SK-N-SH treated with all-trans-retinoic acid at 6 μM for 48 hours (cell line): ENCODE data around the gene ELP4.
"Not testable (repeated sequence)": the region's sequence is repeated elsewhere in the genome, so short reads cannot be mapped to it uniquely, and the experiment has no call there.

Experiments
- ATAC-seq: fragments of 200-7000 bp; cut with Tn5 transposase; 3 replicates; pipeline ENCODE4 v1.9.1; 2020; ENCODE audit warnings: mild to moderate bottlenecking, moderate library complexity
- BACH2 ChIP-seq: fragments of 250-450 bp; sonication (Bioruptor Pico); IDR thresholded peaks from 2 replicates; pipeline ENCODE4 v1.9.0; 2021; ENCODE audit warnings: mild to moderate bottlenecking, borderline replicate concordance
- CSDC2 ChIP-seq: fragments of 250-450 bp; sonication (Bioruptor Pico); IDR thresholded peaks from 2 replicates; pipeline ENCODE4 v1.5.0; 2020; ENCODE audit warnings: mild to moderate bottlenecking, moderate library complexity
- ESRRG ChIP-seq: fragments of 250-450 bp; sonication (Bioruptor Pico); IDR thresholded peaks from 2 replicates; pipeline ENCODE4 v1.6.1; 2021; ENCODE audit warnings: mild to moderate bottlenecking
- GLIS3 ChIP-seq: fragments of 250-450 bp; sonication (Bioruptor Pico); IDR thresholded peaks from 2 replicates; pipeline ENCODE4 v1.5.0; 2020; ENCODE audit warnings: mild to moderate bottlenecking, moderate library complexity
- ISL1 ChIP-seq: fragments of 250-450 bp; sonication (Bioruptor Pico); IDR thresholded peaks from 2 replicates; pipeline ENCODE4 v2.1.2; 2022; ENCODE audit warnings: mild to moderate bottlenecking, moderate library complexity
- PPARA ChIP-seq: fragments of 250-450 bp; sonication (Bioruptor Pico); IDR thresholded peaks from 2 replicates; pipeline ENCODE4 v1.5.0; 2020; ENCODE audit warnings: mild to moderate bottlenecking, borderline replicate concordance
- RARB ChIP-seq: fragments of 250-450 bp; sonication (Bioruptor Pico); IDR thresholded peaks from 2 replicates; pipeline ENCODE4 v1.8.0; 2021; ENCODE audit warnings: mild to moderate bottlenecking, moderate library complexity
- SNAI2 ChIP-seq: fragments of 250-450 bp; sonication (Bioruptor Pico); IDR thresholded peaks from 2 replicates; pipeline ENCODE4 v1.5.0; 2020; ENCODE audit warnings: mild to moderate bottlenecking, moderate library complexity
- TOX ChIP-seq: fragments of 250-450 bp; sonication (Bioruptor Pico); IDR thresholded peaks from 2 replicates; pipeline ENCODE4 v1.8.0; 2021; ENCODE audit warnings: mild to moderate bottlenecking, moderate library complexity, borderline replicate concordance
- ZFP3 ChIP-seq: fragments of 250-450 bp; sonication (Bioruptor Pico); IDR thresholded peaks from 2 replicates; pipeline ENCODE4 v1.5.0; 2020; ENCODE audit warnings: mild to moderate bottlenecking, moderate library complexity
- ZFP30 ChIP-seq: fragments of 450-650 bp; formaldehyde crosslinking; IDR thresholded peaks from 2 replicates; pipeline ENCODE4 v1.5.0; 2022; ENCODE audit warnings: mild to moderate bottlenecking, moderate library complexity
- ZNF565 ChIP-seq: fragments of 450-650 bp; formaldehyde crosslinking; conservative IDR thresholded peaks from 2 replicates; pipeline ENCODE4 v1.5.0; 2020; ENCODE audit warnings: low read depth, mild to moderate bottlenecking, moderate library complexity
- ZNF70 ChIP-seq: fragments of 450-650 bp; formaldehyde crosslinking; IDR thresholded peaks from 2 replicates; pipeline ENCODE4 v1.5.0; 2020; ENCODE audit warnings: mild to moderate bottlenecking, moderate library complexity
- ZNF8 ChIP-seq: fragments of 450-650 bp; formaldehyde crosslinking; IDR thresholded peaks from 2 replicates; pipeline ENCODE4 v1.5.0; 2020; ENCODE audit warnings: mild to moderate bottlenecking, moderate library complexity
- TF ChIP-seq, protein P1 (sequence below): fragments of 250-450 bp; sonication (Bioruptor Pico); IDR thresholded peaks from 2 replicates; pipeline ENCODE4 v1.5.0; 2020; ENCODE audit warnings: mild to moderate bottlenecking, moderate library complexity
- TF ChIP-seq, protein P2 (sequence below): fragments of 250-450 bp; sonication (Bioruptor Pico); IDR thresholded peaks from 2 replicates; pipeline ENCODE4 v1.8.0; 2020; ENCODE audit warnings: mild to moderate bottlenecking, moderate library complexity, borderline replicate concordance
- TF ChIP-seq, protein P3 (sequence below): fragments of 250-450 bp; sonication (Bioruptor Pico); IDR thresholded peaks from 2 replicates; pipeline ENCODE4 v1.5.1; 2020; ENCODE audit warnings: low read depth, mild to moderate bottlenecking, moderate library complexity
- TF ChIP-seq, protein P4 (sequence below): fragments of 250-450 bp; sonication (Bioruptor Pico); IDR thresholded peaks from 2 replicates; pipeline ENCODE4 v1.8.0; 2021; ENCODE audit warnings: low read depth, mild to moderate bottlenecking, moderate library complexity, borderline replicate concordance

The ELP4 gene

DNA sequence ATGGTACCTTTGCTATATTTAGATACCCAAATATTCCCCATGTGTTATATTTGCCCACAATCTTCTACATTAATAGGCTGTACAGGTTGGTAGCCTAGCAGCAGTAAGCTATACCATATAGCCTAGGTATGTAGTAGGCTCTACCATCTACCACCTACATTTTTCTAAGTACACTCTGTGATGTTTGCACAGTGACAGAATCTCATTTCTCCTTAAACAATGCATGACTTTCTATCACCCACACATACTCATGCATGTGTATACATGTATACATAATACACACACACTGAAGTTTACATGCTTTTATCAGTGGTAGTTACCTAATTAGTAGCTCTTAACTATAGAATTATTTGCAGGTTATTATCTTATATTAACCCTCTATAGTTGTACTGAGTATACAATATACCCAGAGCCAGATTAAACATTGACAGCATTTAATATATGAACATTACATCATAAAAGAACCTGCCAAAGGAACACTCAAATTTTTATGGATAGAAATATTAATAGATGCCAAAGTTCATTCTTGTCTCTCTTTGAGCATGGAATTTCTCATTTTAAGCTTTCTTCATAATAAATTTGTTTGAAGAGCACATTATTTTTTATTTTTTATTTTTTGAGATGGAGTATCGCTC, 51.4 kb downstream of the ELP4 start:
- TF ChIP-seq, protein P1, sequence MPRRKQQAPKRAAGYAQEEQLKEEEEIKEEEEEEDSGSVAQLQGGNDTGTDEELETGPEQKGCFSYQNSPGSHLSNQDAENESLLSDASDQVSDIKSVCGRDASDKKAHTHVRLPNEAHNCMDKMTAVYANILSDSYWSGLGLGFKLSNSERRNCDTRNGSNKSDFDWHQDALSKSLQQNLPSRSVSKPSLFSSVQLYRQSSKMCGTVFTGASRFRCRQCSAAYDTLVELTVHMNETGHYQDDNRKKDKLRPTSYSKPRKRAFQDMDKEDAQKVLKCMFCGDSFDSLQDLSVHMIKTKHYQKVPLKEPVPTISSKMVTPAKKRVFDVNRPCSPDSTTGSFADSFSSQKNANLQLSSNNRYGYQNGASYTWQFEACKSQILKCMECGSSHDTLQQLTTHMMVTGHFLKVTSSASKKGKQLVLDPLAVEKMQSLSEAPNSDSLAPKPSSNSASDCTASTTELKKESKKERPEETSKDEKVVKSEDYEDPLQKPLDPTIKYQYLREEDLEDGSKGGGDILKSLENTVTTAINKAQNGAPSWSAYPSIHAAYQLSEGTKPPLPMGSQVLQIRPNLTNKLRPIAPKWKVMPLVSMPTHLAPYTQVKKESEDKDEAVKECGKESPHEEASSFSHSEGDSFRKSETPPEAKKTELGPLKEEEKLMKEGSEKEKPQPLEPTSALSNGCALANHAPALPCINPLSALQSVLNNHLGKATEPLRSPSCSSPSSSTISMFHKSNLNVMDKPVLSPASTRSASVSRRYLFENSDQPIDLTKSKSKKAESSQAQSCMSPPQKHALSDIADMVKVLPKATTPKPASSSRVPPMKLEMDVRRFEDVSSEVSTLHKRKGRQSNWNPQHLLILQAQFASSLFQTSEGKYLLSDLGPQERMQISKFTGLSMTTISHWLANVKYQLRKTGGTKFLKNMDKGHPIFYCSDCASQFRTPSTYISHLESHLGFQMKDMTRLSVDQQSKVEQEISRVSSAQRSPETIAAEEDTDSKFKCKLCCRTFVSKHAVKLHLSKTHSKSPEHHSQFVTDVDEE: no peak
- TF ChIP-seq ISL1 (CRISPR knock-in tag): no peak
- TF ChIP-seq SNAI2 (CRISPR knock-in tag): no peak
- TF ChIP-seq GLIS3 (CRISPR knock-in tag): no peak
- no peak for TF ChIP-seq ZNF565 (CRISPR knock-in tag)
- TF ChIP-seq CSDC2: no peak
- TF ChIP-seq ZNF70 (CRISPR knock-in tag): no peak
- TF ChIP-seq PPARA (CRISPR knock-in tag): no peak
- TF ChIP-seq, protein P2, sequence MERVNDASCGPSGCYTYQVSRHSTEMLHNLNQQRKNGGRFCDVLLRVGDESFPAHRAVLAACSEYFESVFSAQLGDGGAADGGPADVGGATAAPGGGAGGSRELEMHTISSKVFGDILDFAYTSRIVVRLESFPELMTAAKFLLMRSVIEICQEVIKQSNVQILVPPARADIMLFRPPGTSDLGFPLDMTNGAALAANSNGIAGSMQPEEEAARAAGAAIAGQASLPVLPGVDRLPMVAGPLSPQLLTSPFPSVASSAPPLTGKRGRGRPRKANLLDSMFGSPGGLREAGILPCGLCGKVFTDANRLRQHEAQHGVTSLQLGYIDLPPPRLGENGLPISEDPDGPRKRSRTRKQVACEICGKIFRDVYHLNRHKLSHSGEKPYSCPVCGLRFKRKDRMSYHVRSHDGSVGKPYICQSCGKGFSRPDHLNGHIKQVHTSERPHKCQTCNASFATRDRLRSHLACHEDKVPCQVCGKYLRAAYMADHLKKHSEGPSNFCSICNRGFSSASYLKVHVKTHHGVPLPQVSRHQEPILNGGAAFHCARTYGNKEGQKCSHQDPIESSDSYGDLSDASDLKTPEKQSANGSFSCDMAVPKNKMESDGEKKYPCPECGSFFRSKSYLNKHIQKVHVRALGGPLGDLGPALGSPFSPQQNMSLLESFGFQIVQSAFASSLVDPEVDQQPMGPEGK (CRISPR knock-in tag): no peak
- no peak for TF ChIP-seq ESRRG (CRISPR knock-in tag)
- no peak for TF ChIP-seq TOX (CRISPR knock-in tag)
- no peak for ATAC-seq

DNA sequence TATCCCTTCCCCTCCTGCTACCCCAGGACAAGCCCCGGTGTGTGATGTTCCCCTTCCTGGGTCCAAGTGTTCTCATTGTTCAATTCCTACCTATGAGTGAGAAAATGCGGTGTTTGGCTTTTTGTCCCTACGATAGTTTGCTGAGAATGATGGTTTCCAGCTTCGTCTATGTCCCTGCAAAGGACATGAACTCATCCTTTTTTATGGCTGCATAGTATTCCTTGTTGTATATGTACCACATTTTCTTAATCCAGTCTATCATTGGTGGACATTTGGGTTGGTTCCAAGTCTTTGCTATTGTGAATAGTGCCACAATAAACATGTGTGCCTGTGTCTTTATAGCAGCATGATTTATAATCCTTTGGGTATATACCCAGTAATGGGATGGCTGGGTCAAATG, 55.0 kb downstream of the ELP4 start:
- TF ChIP-seq ZNF8 (CRISPR knock-in tag): peak; percentile 81
- ATAC-seq: not testable (repeated sequence)

DNA sequence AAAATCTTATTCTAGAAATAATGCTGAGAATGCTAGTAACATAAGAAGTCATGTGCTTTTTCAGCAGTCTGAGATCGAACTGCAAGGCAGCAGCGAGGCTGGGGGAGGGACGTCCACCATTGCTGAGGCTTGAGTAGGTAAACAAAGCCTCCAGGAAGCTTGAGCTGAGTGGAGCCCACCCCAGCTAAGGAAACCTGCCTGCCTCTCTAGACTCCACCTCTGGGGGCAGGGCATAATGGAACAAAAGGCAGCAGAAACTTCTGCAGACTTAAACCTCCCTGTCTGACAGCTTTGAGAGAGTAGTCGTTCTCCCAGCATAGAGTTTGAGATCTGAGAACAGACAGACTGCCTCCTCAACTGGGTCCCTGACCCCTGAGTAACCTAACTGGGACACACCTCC, 64.6 kb downstream of the ELP4 start:
- not testable (repeated sequence) for ATAC-seq

DNA sequence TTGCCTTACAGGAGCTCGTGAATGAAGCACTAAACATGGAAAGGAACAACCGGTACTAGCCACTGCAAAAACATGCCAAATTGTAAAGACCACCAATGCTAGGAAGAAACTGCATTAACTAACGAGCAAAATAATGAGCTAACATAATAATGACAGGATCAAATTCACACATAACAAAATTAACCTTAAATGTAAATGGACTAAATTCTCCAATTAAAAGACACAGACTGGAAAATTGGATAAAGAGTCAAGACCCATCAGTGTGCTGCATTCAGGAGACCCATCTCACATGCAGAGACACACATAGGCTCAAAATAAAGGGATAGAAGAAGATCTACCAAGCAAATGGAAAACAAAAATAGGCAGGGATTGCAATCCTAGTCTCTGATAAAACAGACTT, 66.2 kb downstream of the ELP4 start:
- ATAC-seq: not testable (repeated sequence)

DNA sequence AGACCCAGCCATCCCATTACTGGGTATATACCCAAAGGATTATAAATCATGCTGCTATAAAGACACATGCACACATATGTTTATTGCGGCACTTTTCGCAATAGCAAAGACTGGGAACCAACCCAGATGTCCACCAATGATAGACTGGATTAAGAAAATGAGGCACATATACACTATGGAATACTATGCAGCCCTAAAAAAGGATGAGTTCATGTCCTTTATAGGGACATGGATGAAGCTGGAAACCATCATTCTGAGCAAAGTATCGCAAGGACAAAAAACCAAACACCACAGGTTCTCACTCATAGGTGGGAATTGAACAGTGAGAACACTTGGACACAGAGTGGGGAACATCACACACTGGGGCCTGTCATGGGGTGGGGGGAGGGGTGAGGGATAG, 69.8 kb downstream of the ELP4 start:
- not testable (repeated sequence) for ATAC-seq

DNA sequence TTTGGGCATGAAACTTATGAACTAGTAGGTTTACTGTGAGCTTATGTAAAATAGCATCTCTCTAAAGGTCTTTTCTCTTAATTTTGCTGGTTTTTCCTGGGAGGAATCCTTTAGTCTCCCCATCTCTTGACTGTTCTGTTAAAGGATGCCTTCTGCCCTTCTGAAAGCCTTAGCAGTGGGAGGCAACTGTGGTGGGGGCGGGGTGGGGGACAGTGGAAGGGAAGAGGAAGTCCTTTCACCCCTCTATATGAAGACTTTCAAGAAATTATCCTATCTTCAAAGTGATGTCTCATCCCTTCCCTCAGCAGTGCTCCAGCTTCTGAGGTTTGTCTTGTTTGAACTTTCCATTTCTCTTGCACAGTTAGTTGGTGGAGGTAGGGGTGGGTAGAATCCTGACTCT, 73.1 kb downstream of the ELP4 start:
- ATAC-seq: no peak
- TF ChIP-seq PPARA (CRISPR knock-in tag): no peak
- TF ChIP-seq, protein P3, sequence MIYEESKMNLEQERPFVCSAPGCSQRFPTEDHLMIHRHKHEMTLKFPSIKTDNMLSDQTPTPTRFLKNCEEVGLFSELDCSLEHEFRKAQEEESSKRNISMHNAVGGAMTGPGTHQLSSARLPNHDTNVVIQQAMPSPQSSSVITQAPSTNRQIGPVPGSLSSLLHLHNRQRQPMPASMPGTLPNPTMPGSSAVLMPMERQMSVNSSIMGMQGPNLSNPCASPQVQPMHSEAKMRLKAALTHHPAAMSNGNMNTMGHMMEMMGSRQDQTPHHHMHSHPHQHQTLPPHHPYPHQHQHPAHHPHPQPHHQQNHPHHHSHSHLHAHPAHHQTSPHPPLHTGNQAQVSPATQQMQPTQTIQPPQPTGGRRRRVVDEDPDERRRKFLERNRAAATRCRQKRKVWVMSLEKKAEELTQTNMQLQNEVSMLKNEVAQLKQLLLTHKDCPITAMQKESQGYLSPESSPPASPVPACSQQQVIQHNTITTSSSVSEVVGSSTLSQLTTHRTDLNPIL: no peak
- TF ChIP-seq ESRRG (CRISPR knock-in tag): no peak
- no peak for TF ChIP-seq ZNF565 (CRISPR knock-in tag)
- TF ChIP-seq RARB (CRISPR knock-in tag): no peak
- TF ChIP-seq, protein P1: no peak
- TF ChIP-seq, protein P4, sequence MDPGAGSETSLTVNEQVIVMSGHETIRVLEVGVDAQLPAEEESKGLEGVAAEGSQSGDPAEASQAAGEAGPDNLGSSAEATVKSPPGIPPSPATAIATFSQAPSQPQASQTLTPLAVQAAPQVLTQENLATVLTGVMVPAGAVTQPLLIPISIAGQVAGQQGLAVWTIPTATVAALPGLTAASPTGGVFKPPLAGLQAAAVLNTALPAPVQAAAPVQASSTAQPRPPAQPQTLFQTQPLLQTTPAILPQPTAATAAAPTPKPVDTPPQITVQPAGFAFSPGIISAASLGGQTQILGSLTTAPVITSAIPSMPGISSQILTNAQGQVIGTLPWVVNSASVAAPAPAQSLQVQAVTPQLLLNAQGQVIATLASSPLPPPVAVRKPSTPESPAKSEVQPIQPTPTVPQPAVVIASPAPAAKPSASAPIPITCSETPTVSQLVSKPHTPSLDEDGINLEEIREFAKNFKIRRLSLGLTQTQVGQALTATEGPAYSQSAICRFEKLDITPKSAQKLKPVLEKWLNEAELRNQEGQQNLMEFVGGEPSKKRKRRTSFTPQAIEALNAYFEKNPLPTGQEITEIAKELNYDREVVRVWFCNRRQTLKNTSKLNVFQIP (CRISPR knock-in tag): no peak
- TF ChIP-seq ZFP3 (CRISPR knock-in tag): no peak
- TF ChIP-seq SNAI2 (CRISPR knock-in tag): no peak
- TF ChIP-seq ZFP30 (CRISPR knock-in tag): no peak
- TF ChIP-seq BACH2 (CRISPR knock-in tag): no peak
- TF ChIP-seq, all 23 proteins: peak for 0
